H1 (cell line): Measurements from ENCODE around the gene ZBTB20.
A peak's percentile ranks its signal among the peaks of the same experiment; 100 is the strongest.

Experiments used
- CHD2 ChIP-seq: IDR thresholded peaks from 2 replicates; pipeline ENCODE4 v1.6.1; 2012; ENCODE audit warnings: low read length, improper control_type of control experiment
- EP300 ChIP-seq, 2 experiments: IDR thresholded peaks; 1 replicate in 1 of 2; 2 replicates in 1 of 2; pipeline ENCODE4 v1.6.1; 2011 to 2012; ENCODE audit warnings: low read depth in 2 of 2, low read length in 2 of 2, mild to moderate bottlenecking in 2 of 2, borderline replicate concordance in 1 of 2, inconsistent platforms in 1 of 2, moderate library complexity in 1 of 2
- NRF1 ChIP-seq: IDR thresholded peaks from 2 replicates; pipeline ENCODE4 v1.6.1; 2011; ENCODE audit warnings: mild to moderate bottlenecking, low read depth, low read length, improper control_type of control experiment
- POU5F1 ChIP-seq: IDR thresholded peaks from 2 replicates; pipeline ENCODE4 v1.6.1; 2011; ENCODE audit warnings: low read depth, mild to moderate bottlenecking, low read length, moderate library complexity
- SIN3A ChIP-seq, 2 experiments: IDR thresholded peaks in 1 of 2; conservative IDR thresholded peaks in 1 of 2; 2 replicates each; pipeline ENCODE4 v1.6.1; 2011 to 2012; ENCODE audit warnings: low read length in 2 of 2, improper control_type of control experiment in 1 of 2, low read depth in 1 of 2, mild to moderate bottlenecking in 1 of 2
- SP1 ChIP-seq: IDR thresholded peaks from 2 replicates; pipeline ENCODE4 v1.6.1; 2011; ENCODE audit warnings: low read depth, low read length
- TF ChIP-seq, protein P1 (sequence below), 3 experiments: IDR thresholded peaks; 1 replicate in 2 of 3; 2 replicates in 1 of 3; pipeline versions ENCODE4 v1.5.1 to v1.6.1; 2011; ENCODE audit warnings: low read length in 3 of 3, mild to moderate bottlenecking in 3 of 3, inconsistent platforms in 2 of 3, low read depth in 1 of 3, moderate library complexity in 1 of 3; ENCODE audit not compliant: insufficient read depth in 1 of 3; ENCODE audit errors: control extremely low read depth in 1 of 3

DNA sequence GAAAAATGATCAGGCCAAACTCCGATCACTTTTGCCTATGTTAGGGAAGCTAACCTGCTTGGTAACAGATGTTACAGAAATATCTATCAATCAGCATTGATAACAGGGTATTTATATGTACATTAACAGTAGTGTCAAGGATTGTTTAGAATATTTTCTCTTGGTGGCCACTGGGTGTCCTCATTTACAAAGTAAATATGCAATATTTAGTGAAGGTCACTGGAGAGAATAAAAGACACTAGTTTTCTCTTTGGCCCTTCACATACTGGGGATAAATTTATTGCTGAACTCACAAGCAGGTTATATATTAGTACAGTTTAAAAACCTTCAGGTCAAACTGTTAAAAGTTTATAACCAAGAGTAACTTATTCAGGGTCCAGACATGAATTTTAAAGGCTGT lies 784.3 kb downstream of the ZBTB20 start:
- TF ChIP-seq SIN3A (conservative IDR thresholded peaks at IDR 0.05 in 1 of 2, IDR thresholded peaks at IDR 0.05 in 1 of 2; ENCODE audit: low read depth in 1 of 2, low read length in 2 of 2) = no peak
- TF ChIP-seq, protein P1, sequence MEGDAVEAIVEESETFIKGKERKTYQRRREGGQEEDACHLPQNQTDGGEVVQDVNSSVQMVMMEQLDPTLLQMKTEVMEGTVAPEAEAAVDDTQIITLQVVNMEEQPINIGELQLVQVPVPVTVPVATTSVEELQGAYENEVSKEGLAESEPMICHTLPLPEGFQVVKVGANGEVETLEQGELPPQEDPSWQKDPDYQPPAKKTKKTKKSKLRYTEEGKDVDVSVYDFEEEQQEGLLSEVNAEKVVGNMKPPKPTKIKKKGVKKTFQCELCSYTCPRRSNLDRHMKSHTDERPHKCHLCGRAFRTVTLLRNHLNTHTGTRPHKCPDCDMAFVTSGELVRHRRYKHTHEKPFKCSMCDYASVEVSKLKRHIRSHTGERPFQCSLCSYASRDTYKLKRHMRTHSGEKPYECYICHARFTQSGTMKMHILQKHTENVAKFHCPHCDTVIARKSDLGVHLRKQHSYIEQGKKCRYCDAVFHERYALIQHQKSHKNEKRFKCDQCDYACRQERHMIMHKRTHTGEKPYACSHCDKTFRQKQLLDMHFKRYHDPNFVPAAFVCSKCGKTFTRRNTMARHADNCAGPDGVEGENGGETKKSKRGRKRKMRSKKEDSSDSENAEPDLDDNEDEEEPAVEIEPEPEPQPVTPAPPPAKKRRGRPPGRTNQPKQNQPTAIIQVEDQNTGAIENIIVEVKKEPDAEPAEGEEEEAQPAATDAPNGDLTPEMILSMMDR (IDR thresholded peaks at IDR 0.05; ENCODE audit: control extremely low read depth in 1 of 3, insufficient read depth in 1 of 3, low read depth in 1 of 3, low read length in 3 of 3) = peak in 1 of 3 experiments; percentile 30; a peak in 2 of 4 replicates
- no peak for TF ChIP-seq POU5F1
- TF ChIP-seq NRF1 = no peak
- no peak for TF ChIP-seq EP300 (IDR thresholded peaks at IDR 0.05; ENCODE audit: borderline replicate concordance in 1 of 2, low read depth in 2 of 2, low read length in 2 of 2)
- TF ChIP-seq SP1 = no peak
- TF ChIP-seq CHD2 = no peak
